Measurements from ENCODE around the gene SLMAP. TPM values are rescaled to one million over a fixed set of nuclear protein-coding genes. Genes with fewer than 3 reads are reported as not detected.

Gene SLMAP
- total RNA-seq, 1 donor from 2014 or later = 71.4 TPM

DNA sequence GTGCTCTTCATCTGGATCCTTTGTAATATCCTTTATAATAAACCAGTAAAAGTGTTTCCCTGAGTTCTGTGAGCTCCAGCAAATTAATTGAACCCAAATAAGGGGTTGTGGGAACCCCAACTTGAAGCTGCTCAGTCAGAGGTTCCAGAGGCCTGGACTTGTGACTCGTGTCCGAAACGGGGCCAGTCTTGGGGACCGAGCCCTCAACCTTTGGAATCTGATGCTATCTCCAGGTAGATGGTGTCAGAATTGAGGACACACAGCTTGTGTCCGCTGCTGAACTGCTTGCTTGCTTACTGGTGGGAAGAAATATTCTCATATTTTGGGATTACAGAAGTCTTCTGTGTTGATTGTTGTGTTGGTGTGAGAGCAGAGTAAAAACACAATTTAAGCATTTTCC lies 212.4 kb downstream of the SLMAP start:
- no peaks in the 10 kb centered on the region for H3K36me3 Mint-ChIP-seq (ENCODE audit: low read depth, unreplicated experiment)
- Histone ChIP-seq H3K4me1 (ENCODE audit: insufficient read depth, low read length) (peaks cover 23% of the 10 kb centered on the region), H3K4me2 (ENCODE audit: low read length) (no peak overlapping the region), H2AFZ (ENCODE audit: low read depth, low read length) (no peak overlapping the region), H4K20me1 (ENCODE audit: insufficient read depth, low read length) (no peaks in the 10 kb centered on the region), H3K27ac (ENCODE audit: low read depth, low read length) (no peak overlapping the region), H3K36me3 (ENCODE audit: insufficient read depth, low read length) (no peaks in the 10 kb centered on the region), H3K9ac (ENCODE audit: low read length) (no peak overlapping the region), H3K27me3 (ENCODE audit: insufficient read depth, low read length) (no peaks in the 10 kb centered on the region), H3K79me2 (ENCODE audit: insufficient read depth, low read length) (no peaks in the 10 kb centered on the region), H3K9me3 (ENCODE audit: insufficient read depth, low read depth, low read length) (no peaks in the 10 kb centered on the region), H3K4me3 (ENCODE audit: insufficient read depth, low read depth, low read length) (no peak overlapping the region)
- H3K27ac Mint-ChIP-seq (ENCODE audit: unreplicated experiment) = peak overlapping the region; percentile 0
- H3K4me1 Mint-ChIP-seq (ENCODE audit: low read depth, unreplicated experiment) = peaks cover 26% of the 10 kb centered on the region
- TF ChIP-seq, protein P1, sequence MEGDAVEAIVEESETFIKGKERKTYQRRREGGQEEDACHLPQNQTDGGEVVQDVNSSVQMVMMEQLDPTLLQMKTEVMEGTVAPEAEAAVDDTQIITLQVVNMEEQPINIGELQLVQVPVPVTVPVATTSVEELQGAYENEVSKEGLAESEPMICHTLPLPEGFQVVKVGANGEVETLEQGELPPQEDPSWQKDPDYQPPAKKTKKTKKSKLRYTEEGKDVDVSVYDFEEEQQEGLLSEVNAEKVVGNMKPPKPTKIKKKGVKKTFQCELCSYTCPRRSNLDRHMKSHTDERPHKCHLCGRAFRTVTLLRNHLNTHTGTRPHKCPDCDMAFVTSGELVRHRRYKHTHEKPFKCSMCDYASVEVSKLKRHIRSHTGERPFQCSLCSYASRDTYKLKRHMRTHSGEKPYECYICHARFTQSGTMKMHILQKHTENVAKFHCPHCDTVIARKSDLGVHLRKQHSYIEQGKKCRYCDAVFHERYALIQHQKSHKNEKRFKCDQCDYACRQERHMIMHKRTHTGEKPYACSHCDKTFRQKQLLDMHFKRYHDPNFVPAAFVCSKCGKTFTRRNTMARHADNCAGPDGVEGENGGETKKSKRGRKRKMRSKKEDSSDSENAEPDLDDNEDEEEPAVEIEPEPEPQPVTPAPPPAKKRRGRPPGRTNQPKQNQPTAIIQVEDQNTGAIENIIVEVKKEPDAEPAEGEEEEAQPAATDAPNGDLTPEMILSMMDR (IDR thresholded peaks at IDR 0.05; ENCODE audit: insufficient read depth, low read depth, low read length) = no peak
- no peak for TF ChIP-seq EZH2 (IDR thresholded peaks at IDR 0.05; ENCODE audit: insufficient read depth, low read length)
- H3K4me3 Mint-ChIP-seq (ENCODE audit: unreplicated experiment) = no peak overlapping the region
- H3K9me3 Mint-ChIP-seq (ENCODE audit: unreplicated experiment) = peaks cover 3% of the 10 kb centered on the region
- H3K27me3 Mint-ChIP-seq (ENCODE audit: low read depth, unreplicated experiment) = no peaks in the 10 kb centered on the region
- DNase-seq (ENCODE audit: low read depth) (no peak), FAIRE-seq (no peak)

DNA sequence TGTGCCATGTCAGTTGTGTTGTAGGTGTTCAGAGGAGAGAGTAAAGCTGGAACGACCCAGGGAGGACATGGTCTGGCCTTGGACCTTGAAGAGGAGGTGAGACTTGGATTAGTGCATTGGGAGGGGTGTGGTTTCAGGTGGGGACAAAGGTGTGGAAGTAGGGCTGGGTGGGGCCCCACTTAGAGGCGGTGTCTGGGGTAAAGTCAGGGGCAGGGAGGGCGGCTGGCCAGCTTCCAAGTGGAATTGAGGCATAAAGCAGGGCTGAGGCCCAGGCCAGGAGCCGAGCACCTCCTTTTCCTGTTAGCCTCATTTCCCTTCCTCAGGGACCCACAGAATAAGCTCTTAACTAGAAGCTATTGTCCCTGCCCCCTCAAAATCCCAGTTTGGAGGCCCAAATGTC lies 215.9 kb downstream of the SLMAP start:
- Mint-ChIP-seq H3K36me3 (ENCODE audit: low read depth, unreplicated experiment) (no peaks in the 10 kb centered on the region), H3K27me3 (ENCODE audit: low read depth, unreplicated experiment) (no peaks in the 10 kb centered on the region), H3K4me1 (ENCODE audit: low read depth, unreplicated experiment) (peaks cover 36% of the 10 kb centered on the region), H3K4me3 (ENCODE audit: unreplicated experiment) (no peak overlapping the region), H3K27ac (ENCODE audit: unreplicated experiment) (peak overlapping the region; percentile 62), H3K9me3 (ENCODE audit: unreplicated experiment) (peaks cover 3% of the 10 kb centered on the region)
- no peak overlapping the region for H3K4me3 ChIP-seq (ENCODE audit: insufficient read depth, low read depth, low read length)
- no peaks in the 10 kb centered on the region for H3K27me3 ChIP-seq (ENCODE audit: insufficient read depth, low read length)
- H3K9me3 ChIP-seq (ENCODE audit: insufficient read depth, low read depth, low read length) = no peaks in the 10 kb centered on the region
- H3K36me3 ChIP-seq (ENCODE audit: insufficient read depth, low read length) = no peaks in the 10 kb centered on the region
- no peak overlapping the region for H3K27ac ChIP-seq (ENCODE audit: low read depth, low read length)
- H3K79me2 ChIP-seq (ENCODE audit: insufficient read depth, low read length) = no peaks in the 10 kb centered on the region
- no peak overlapping the region for H3K9ac ChIP-seq (ENCODE audit: low read length)
- H3K4me2 ChIP-seq (ENCODE audit: low read length) = no peak overlapping the region
- TF ChIP-seq, protein P1 (IDR thresholded peaks at IDR 0.05; ENCODE audit: insufficient read depth, low read depth, low read length) = no peak
- no peak for TF ChIP-seq EZH2 (IDR thresholded peaks at IDR 0.05; ENCODE audit: insufficient read depth, low read length)
- FAIRE-seq (no peak), DNase-seq (ENCODE audit: low read depth) (no peak)
- no peaks in the 10 kb centered on the region for H4K20me1 ChIP-seq (ENCODE audit: insufficient read depth, low read length)
- H2AFZ ChIP-seq (ENCODE audit: low read depth, low read length) = peak overlapping the region; percentile 53
- peaks cover 44% of the 10 kb centered on the region for H3K4me1 ChIP-seq (ENCODE audit: insufficient read depth, low read length)

DNA sequence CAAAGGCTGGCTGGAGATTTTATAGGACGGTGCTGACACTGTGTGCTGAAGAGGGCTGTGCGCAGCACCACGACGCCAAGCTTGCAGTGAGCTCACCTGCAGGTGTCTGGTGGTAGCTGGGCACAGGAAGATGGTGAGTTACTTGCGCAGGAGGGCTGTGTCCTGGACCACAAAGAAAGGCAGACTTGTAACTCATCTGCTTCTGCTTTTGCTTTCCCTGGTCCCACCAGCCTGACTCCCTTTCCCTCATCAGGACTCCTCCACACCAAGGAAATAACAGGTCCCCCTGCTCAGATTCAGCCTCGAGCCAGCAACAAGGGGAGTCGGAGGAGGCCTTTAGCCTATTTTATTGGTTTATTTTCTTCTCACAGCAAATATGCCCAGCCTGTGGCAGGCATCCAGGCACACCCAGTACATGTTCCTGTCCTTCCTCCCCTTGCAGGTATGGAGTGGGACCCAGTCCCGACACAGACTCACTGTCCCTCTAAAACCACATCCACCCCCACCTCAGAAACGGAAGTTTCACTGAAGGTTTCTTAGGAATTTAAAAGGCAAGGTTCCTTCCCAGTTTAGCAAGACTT lies 216.5 kb downstream of the SLMAP start:
- Histone ChIP-seq H3K4me3 (ENCODE audit: insufficient read depth, low read depth, low read length) (no peak overlapping the region), H3K27ac (ENCODE audit: low read depth, low read length) (peak overlapping the region; percentile 20), H3K27me3 (ENCODE audit: insufficient read depth, low read length) (no peaks in the 10 kb centered on the region), H3K4me1 (ENCODE audit: insufficient read depth, low read length) (peaks cover 46% of the 10 kb centered on the region), H3K9me3 (ENCODE audit: insufficient read depth, low read depth, low read length) (no peaks in the 10 kb centered on the region), H3K9ac (ENCODE audit: low read length) (peak overlapping the region; percentile 50), H3K4me2 (ENCODE audit: low read length) (peak overlapping the region; percentile 41), H4K20me1 (ENCODE audit: insufficient read depth, low read length) (no peaks in the 10 kb centered on the region), H3K79me2 (ENCODE audit: insufficient read depth, low read length) (no peaks in the 10 kb centered on the region), H2AFZ (ENCODE audit: low read depth, low read length) (peak overlapping the region; percentile 53), H3K36me3 (ENCODE audit: insufficient read depth, low read length) (no peaks in the 10 kb centered on the region)
- TF ChIP-seq, protein P1 (IDR thresholded peaks at IDR 0.05; ENCODE audit: insufficient read depth, low read depth, low read length) = no peak
- TF ChIP-seq EZH2 (IDR thresholded peaks at IDR 0.05; ENCODE audit: insufficient read depth, low read length) = no peak
- FAIRE-seq (no peak), DNase-seq (ENCODE audit: low read depth) (no peak)
- H3K4me1 Mint-ChIP-seq (ENCODE audit: low read depth, unreplicated experiment) = peaks cover 35% of the 10 kb centered on the region
- H3K27me3 Mint-ChIP-seq (ENCODE audit: low read depth, unreplicated experiment) = no peaks in the 10 kb centered on the region
- no peaks in the 10 kb centered on the region for H3K9me3 Mint-ChIP-seq (ENCODE audit: unreplicated experiment)
- peak overlapping the region; percentile 85 for H3K27ac Mint-ChIP-seq (ENCODE audit: unreplicated experiment)
- H3K36me3 Mint-ChIP-seq (ENCODE audit: low read depth, unreplicated experiment) = no peaks in the 10 kb centered on the region
- H3K4me3 Mint-ChIP-seq (ENCODE audit: unreplicated experiment) = no peak overlapping the region
